HCT116 (cell line): ENCODE data around the gene NCBP1. TPM values are rescaled to one million over a fixed set of nuclear protein-coding genes. Genes with fewer than 3 reads are reported as not detected.

ENCODE experiments used
- ATAC-seq: fragments of 200-7000 bp; cut with Tn5 transposase; 2 replicates; pipeline ENCODE4 v1.9.1; 2020; ENCODE audit warnings: mild to moderate bottlenecking, moderate library complexity
- BruUV-seq: library from RNA; stranded (reverse); fragments of 400-500 nt; replicated peaks from 2 replicates; lab custom pipeline; 2021; lab: Mats Ljungman, UMichigan
- CTCF ChIA-PET: fragments of 300-600 bp; sonication (Branson Sonifier 250); formaldehyde crosslinking; loops from one replicate; lab custom pipeline; 2021; ENCODE audit warnings: antibody characterized with exemption; lab: Charles Lee
- POLR2A ChIA-PET: fragments of 300-600, 350-600 bp; sonication (Branson Sonifier 250); formaldehyde crosslinking; loops from one replicate; lab custom pipeline; 2021; ENCODE audit warnings: antibody characterized with exemption; lab: Charles Lee
- RAD21 ChIA-PET, 2 experiments: fragments of 300-600 bp; sonication (Branson Sonifier 250); formaldehyde crosslinking; loops; one replicate each; lab custom pipeline; 2023; ENCODE audit warnings: low total read pairs in 2 of 2; ENCODE audit not compliant: uncharacterized antibody in 2 of 2, unreplicated experiment in 2 of 2, low non-redundant PET in 1 of 2; lab: Charles Lee
- DNase-seq: peaks from one replicate; pipeline ENCODE4 v3.0.0-alpha.2; 2010; ENCODE audit warnings: low read depth, low spot score
- H2AFZ ChIP-seq: fragments of 200-600 bp; shearing (Covaris generic), sonication (generic); 2 replicates; pipeline ENCODE4 v1.6.1; 2017; ENCODE audit warnings: low read depth, mixed run types, mixed read lengths, antibody characterized with exemption, low read length; ENCODE audit not compliant: poor library complexity, severe bottlenecking
- H3K27ac ChIP-seq: 2 replicates; pipeline ENCODE4 v1.5.1; 2012; ENCODE audit warnings: low read depth, low read length
- H3K27me3 ChIP-seq: fragments of 200-600 bp; sonication (generic); 2 replicates; pipeline ENCODE4 v1.6.1; 2016; ENCODE audit warnings: mixed run types, low read length, mixed read lengths; ENCODE audit not compliant: insufficient read depth
- H3K36me3 ChIP-seq, 2 experiments: fragments of 200-500 bp in 1 of 2; fragments of 200-600 bp in 1 of 2; sonication (Bioruptor generic) in 1 of 2; sonication (generic) in 1 of 2; 2 replicates each; pipeline versions ENCODE4 v1.5.1 to v1.6.1; 2014 to 2016; ENCODE audit warnings: low read length in 2 of 2, inconsistent platforms in 1 of 2, mixed read lengths in 1 of 2, mixed run types in 1 of 2; ENCODE audit not compliant: insufficient read depth in 2 of 2, control insufficient read depth in 1 of 2
- H3K4me1 ChIP-seq, 2 experiments: fragments of 200-600 bp in 1 of 2; sonication (generic) in 1 of 2; 2 replicates each; pipeline versions ENCODE4 v1.5.1 to v1.6.1; 2012 to 2017; ENCODE audit warnings: low read length in 2 of 2, inconsistent platforms in 1 of 2, mild to moderate bottlenecking in 1 of 2, mixed read lengths in 1 of 2, mixed run types in 1 of 2, moderate library complexity in 1 of 2; ENCODE audit not compliant: insufficient read depth in 2 of 2, control insufficient read depth in 1 of 2
- H3K4me2 ChIP-seq: fragments of 200-600 bp; sonication (generic); 2 replicates; pipeline ENCODE4 v1.6.1; 2017; ENCODE audit warnings: mixed run types, low read length, mixed read lengths
- H3K4me3 ChIP-seq, 2 experiments: fragments of 200-600 bp in 1 of 2; sonication (generic) in 1 of 2; replicated peaks in 1 of 2; 2 replicates each; pipeline ENCODE4 v1.5.1; 2011 to 2016; ENCODE audit warnings: low read length in 2 of 2, control low read depth in 1 of 2, low read depth in 1 of 2, mild to moderate bottlenecking in 1 of 2, mixed read lengths in 1 of 2, mixed run types in 1 of 2
- H3K79me2 ChIP-seq: fragments of 200-600 bp; sonication (generic); 2 replicates; pipeline ENCODE4 v1.6.1; 2017; ENCODE audit warnings: mild to moderate bottlenecking, mixed run types, low read length, moderate library complexity, mixed read lengths; ENCODE audit not compliant: insufficient read depth
- H3K9ac ChIP-seq: fragments of 200-600 bp; sonication (generic); 2 replicates; pipeline ENCODE4 v1.6.1; 2016; ENCODE audit warnings: low read length, mixed read lengths
- H3K9me2 ChIP-seq: fragments of 200-600 bp; sonication (generic), shearing (Covaris generic); 2 replicates; pipeline ENCODE4 v1.6.1; 2017; ENCODE audit warnings: mixed run types, mild to moderate bottlenecking, moderate library complexity; ENCODE audit not compliant: insufficient read depth
- H3K9me3 ChIP-seq, 2 experiments: fragments of 200-500 bp in 1 of 2; fragments of 200-600 bp in 1 of 2; sonication (Bioruptor generic) in 1 of 2; sonication (generic) in 1 of 2; 2 replicates each; pipeline ENCODE4 v1.6.1; 2014 to 2017; ENCODE audit warnings: low read length in 2 of 2, mixed read lengths in 2 of 2, inconsistent platforms in 1 of 2, low read depth in 1 of 2, mild to moderate bottlenecking in 1 of 2, mixed run types in 1 of 2, moderate library complexity in 1 of 2; ENCODE audit not compliant: control insufficient read depth in 1 of 2, insufficient read depth in 1 of 2
- H4K20me1 ChIP-seq: fragments of 200-600 bp; sonication (generic), shearing (Covaris generic); 2 replicates; pipeline ENCODE4 v1.6.1; 2017; ENCODE audit warnings: mixed run types, mild to moderate bottlenecking, moderate library complexity; ENCODE audit not compliant: insufficient read depth
- CEBPB ChIP-seq: IDR thresholded peaks from 2 replicates; pipeline ENCODE4 v1.6.1; 2012; ENCODE audit warnings: low read depth
- EGR1 ChIP-seq: IDR thresholded peaks from 2 replicates; pipeline ENCODE4 v1.6.1; 2012; ENCODE audit warnings: low read depth
- ELF1 ChIP-seq: IDR thresholded peaks from 2 replicates; pipeline ENCODE4 v1.6.1; 2012; ENCODE audit warnings: low read depth, borderline replicate concordance
- EZH2 ChIP-seq: fragments of 200-600 bp; sonication (generic); IDR thresholded peaks from 2 replicates; pipeline ENCODE4 v1.6.1; 2017; ENCODE audit warnings: antibody characterized with exemption, mixed run types
- EZH2phosphoT487 ChIP-seq: fragments of 200-600 bp; IDR thresholded peaks from 2 replicates; pipeline ENCODE4 v1.6.1; 2018; ENCODE audit warnings: antibody characterized with exemption, borderline replicate concordance
- FOSL1 ChIP-seq: IDR thresholded peaks from 2 replicates; pipeline ENCODE4 v1.6.1; 2012; ENCODE audit warnings: low read depth
- JUND ChIP-seq: IDR thresholded peaks from 2 replicates; pipeline ENCODE4 v1.6.1; 2012
- POLR2A ChIP-seq: IDR thresholded peaks from 2 replicates; pipeline ENCODE4 v1.7.0; 2011; ENCODE audit warnings: borderline replicate concordance; ENCODE audit not compliant: insufficient read depth, insufficient read length; ENCODE audit errors: extremely low read depth
- POLR2AphosphoS5 ChIP-seq: IDR thresholded peaks from 2 replicates; pipeline ENCODE4 v1.6.1; 2011; ENCODE audit warnings: mild to moderate bottlenecking, low read depth, low read length, moderate library complexity
- RAD21 ChIP-seq: IDR thresholded peaks from 2 replicates; pipeline ENCODE4 v1.6.1; 2012; ENCODE audit warnings: low read depth, mild to moderate bottlenecking
- SIN3A ChIP-seq: IDR thresholded peaks from 2 replicates; pipeline ENCODE4 v1.6.1; 2012; ENCODE audit warnings: low read depth
- SRF ChIP-seq: IDR thresholded peaks from 2 replicates; pipeline ENCODE4 v1.6.1; 2012; ENCODE audit warnings: low read depth
- TCF7L2 ChIP-seq: IDR thresholded peaks from 2 replicates; pipeline ENCODE4 v1.7.0; 2011; ENCODE audit warnings: borderline replicate concordance, inconsistent platforms; ENCODE audit not compliant: insufficient read depth, insufficient read length; ENCODE audit errors: extremely low read depth
- YY1 ChIP-seq: IDR thresholded peaks from 2 replicates; pipeline ENCODE4 v1.6.1; 2011; ENCODE audit warnings: low read length, low read depth, moderate library complexity, mild to moderate bottlenecking; ENCODE audit not compliant: insufficient replicate concordance; ENCODE audit errors: extremely low read depth
- ZFX ChIP-seq: fragments of 450-650 bp; IDR thresholded peaks from 2 replicates; pipeline ENCODE4 v1.6.1; 2017
- ZNF274 ChIP-seq: fragments of 200-500 bp; sonication (Bioruptor generic); IDR thresholded peaks from 2 replicates; pipeline ENCODE4 v1.6.1; 2014; ENCODE audit warnings: mild to moderate bottlenecking, low read depth, low read length, inconsistent platforms
- intact Hi-C: fragments of 100-400 bp; cut with micrococcal nuclease; formaldehyde crosslinking; loops from 2 replicates; pipeline ENCODE4 v1.10.0; 2022
- total RNA-seq: library from RNA; stranded (reverse); gene quantifications from one replicate; pipeline ENCODE4 v1.2.1, GENCODE V29; 2021; ENCODE audit not compliant: unreplicated experiment
- TF ChIP-seq, protein P1 (sequence below): IDR thresholded peaks from 2 replicates; pipeline ENCODE4 v1.6.1; 2011; ENCODE audit warnings: mild to moderate bottlenecking, low read length, moderate library complexity; ENCODE audit not compliant: insufficient replicate concordance; ENCODE audit errors: extremely low read depth
- TF ChIP-seq, protein P2 (sequence below): IDR thresholded peaks from 2 replicates; pipeline ENCODE4 v1.6.1; 2012
- TF ChIP-seq, protein P3 (sequence below): IDR thresholded peaks from 2 replicates; pipeline ENCODE4 v1.6.1; 2012; ENCODE audit warnings: low read depth
- TF ChIP-seq, protein P4 (sequence below), 3 experiments: fragments of 200-600 bp in 1 of 3; sonication (generic) in 1 of 3; IDR thresholded peaks in 2 of 3; conservative IDR thresholded peaks in 1 of 3; 2 replicates each; pipeline ENCODE4 v1.5.1; 2012 to 2017; ENCODE audit warnings: low read depth in 2 of 3, low read length in 2 of 3, antibody characterized with exemption in 1 of 3, borderline replicate concordance in 1 of 3, control low read depth in 1 of 3, mild to moderate bottlenecking in 1 of 3, mixed read lengths in 1 of 3, mixed run types in 1 of 3, moderate library complexity in 1 of 3; ENCODE audit not compliant: insufficient read depth in 1 of 3

NCBP1 gene
- total RNA-seq, 1 experiment from 2014 or later: 32.9 TPM

- no peak for DNase-seq
- H3K9me3 ChIP-seq: no peaks in the 10 kb centered on the region
- no peak for TF ChIP-seq CEBPB
- TF ChIP-seq EZH2phosphoT487: no peak
- no peak for TF ChIP-seq JUND
- TF ChIP-seq ELF1: no peak
- TF ChIP-seq POLR2A: no peak
- no peak for TF ChIP-seq ZFX
- TF ChIP-seq FOSL1: no peak
- no peak for TF ChIP-seq SIN3A
- no peak for TF ChIP-seq ZNF274
- TF ChIP-seq TCF7L2: no peak
- TF ChIP-seq, protein P1, sequence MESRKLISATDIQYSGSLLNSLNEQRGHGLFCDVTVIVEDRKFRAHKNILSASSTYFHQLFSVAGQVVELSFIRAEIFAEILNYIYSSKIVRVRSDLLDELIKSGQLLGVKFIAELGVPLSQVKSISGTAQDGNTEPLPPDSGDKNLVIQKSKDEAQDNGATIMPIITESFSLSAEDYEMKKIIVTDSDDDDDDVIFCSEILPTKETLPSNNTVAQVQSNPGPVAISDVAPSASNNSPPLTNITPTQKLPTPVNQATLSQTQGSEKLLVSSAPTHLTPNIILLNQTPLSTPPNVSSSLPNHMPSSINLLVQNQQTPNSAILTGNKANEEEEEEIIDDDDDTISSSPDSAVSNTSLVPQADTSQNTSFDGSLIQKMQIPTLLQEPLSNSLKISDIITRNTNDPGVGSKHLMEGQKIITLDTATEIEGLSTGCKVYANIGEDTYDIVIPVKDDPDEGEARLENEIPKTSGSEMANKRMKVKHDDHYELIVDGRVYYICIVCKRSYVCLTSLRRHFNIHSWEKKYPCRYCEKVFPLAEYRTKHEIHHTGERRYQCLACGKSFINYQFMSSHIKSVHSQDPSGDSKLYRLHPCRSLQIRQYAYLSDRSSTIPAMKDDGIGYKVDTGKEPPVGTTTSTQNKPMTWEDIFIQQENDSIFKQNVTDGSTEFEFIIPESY: no peak
- no peak for TF ChIP-seq YY1
- TF ChIP-seq, protein P2, sequence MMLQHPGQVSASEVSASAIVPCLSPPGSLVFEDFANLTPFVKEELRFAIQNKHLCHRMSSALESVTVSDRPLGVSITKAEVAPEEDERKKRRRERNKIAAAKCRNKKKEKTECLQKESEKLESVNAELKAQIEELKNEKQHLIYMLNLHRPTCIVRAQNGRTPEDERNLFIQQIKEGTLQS: no peak
- TF ChIP-seq, protein P3, sequence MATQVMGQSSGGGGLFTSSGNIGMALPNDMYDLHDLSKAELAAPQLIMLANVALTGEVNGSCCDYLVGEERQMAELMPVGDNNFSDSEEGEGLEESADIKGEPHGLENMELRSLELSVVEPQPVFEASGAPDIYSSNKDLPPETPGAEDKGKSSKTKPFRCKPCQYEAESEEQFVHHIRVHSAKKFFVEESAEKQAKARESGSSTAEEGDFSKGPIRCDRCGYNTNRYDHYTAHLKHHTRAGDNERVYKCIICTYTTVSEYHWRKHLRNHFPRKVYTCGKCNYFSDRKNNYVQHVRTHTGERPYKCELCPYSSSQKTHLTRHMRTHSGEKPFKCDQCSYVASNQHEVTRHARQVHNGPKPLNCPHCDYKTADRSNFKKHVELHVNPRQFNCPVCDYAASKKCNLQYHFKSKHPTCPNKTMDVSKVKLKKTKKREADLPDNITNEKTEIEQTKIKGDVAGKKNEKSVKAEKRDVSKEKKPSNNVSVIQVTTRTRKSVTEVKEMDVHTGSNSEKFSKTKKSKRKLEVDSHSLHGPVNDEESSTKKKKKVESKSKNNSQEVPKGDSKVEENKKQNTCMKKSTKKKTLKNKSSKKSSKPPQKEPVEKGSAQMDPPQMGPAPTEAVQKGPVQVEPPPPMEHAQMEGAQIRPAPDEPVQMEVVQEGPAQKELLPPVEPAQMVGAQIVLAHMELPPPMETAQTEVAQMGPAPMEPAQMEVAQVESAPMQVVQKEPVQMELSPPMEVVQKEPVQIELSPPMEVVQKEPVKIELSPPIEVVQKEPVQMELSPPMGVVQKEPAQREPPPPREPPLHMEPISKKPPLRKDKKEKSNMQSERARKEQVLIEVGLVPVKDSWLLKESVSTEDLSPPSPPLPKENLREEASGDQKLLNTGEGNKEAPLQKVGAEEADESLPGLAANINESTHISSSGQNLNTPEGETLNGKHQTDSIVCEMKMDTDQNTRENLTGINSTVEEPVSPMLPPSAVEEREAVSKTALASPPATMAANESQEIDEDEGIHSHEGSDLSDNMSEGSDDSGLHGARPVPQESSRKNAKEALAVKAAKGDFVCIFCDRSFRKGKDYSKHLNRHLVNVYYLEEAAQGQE: no peak
- TF ChIP-seq RAD21: no peak
- TF ChIP-seq EZH2: no peak
- no peak for TF ChIP-seq POLR2AphosphoS5
- TF ChIP-seq, protein P4, sequence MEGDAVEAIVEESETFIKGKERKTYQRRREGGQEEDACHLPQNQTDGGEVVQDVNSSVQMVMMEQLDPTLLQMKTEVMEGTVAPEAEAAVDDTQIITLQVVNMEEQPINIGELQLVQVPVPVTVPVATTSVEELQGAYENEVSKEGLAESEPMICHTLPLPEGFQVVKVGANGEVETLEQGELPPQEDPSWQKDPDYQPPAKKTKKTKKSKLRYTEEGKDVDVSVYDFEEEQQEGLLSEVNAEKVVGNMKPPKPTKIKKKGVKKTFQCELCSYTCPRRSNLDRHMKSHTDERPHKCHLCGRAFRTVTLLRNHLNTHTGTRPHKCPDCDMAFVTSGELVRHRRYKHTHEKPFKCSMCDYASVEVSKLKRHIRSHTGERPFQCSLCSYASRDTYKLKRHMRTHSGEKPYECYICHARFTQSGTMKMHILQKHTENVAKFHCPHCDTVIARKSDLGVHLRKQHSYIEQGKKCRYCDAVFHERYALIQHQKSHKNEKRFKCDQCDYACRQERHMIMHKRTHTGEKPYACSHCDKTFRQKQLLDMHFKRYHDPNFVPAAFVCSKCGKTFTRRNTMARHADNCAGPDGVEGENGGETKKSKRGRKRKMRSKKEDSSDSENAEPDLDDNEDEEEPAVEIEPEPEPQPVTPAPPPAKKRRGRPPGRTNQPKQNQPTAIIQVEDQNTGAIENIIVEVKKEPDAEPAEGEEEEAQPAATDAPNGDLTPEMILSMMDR (IDR thresholded peaks at IDR 0.05 in 2 of 3, conservative IDR thresholded peaks at IDR 0.05 in 1 of 3; ENCODE audit: borderline replicate concordance in 1 of 3, insufficient read depth in 1 of 3, low read depth in 2 of 3, low read length in 2 of 3): no peak
- TF ChIP-seq SRF: no peak
- TF ChIP-seq EGR1: no peak
- TF ChIP-seq, all 23 proteins: peak for 0
- peaks cover 38% of the 10 kb centered on the region for H3K79me2 ChIP-seq
- no peak overlapping the region for H3K9ac ChIP-seq
- no peaks in the 10 kb centered on the region for H4K20me1 ChIP-seq
- ChIA-PET POLR2A (no interaction called here), CTCF (interaction anchor here (0.6 kb wide), 1 partner anchor 42 kb away, joined by 3 read pairs; no protein-coding TSS in a partner anchor), RAD21 (no interaction called here)
- no peak overlapping the region for H2AFZ ChIP-seq
- H3K4me2 ChIP-seq: no peak overlapping the region
- H3K36me3 ChIP-seq: peaks cover 2 to 9% of the 10 kb centered on the region in 2 experiments; a peak in 3 of 4 replicates
- H3K27ac ChIP-seq: no peak overlapping the region
- H3K9me2 ChIP-seq: no peaks in the 10 kb centered on the region
- no TSS peak for BruUV-seq
- ATAC-seq: no peak
- H3K4me3 ChIP-seq: no peak overlapping the region
- no peaks in the 10 kb centered on the region for H3K27me3 ChIP-seq
- peaks cover 3 to 8% of the 10 kb centered on the region in 2 experiments; a peak in 2 of 4 replicates for H3K4me1 ChIP-seq
- intact Hi-C loops: no loop called here
Observed at GRCh38 chr9:97627624-97628023, 6.0 kb upstream of the NCBP1 start.
